Hair follicle dermal papilla cell (primary cell): ENCODE results near the gene SSR2. TPM values are rescaled to one million over a fixed set of nuclear protein-coding genes. Genes with fewer than 3 reads are reported as not detected.

Experiments used
- total RNA-seq: library from RNA; depleted of rRNA; stranded (reverse); fragments of >200 nt; gene quantifications from 2 replicates; pipeline ENCODE4 v1.2.3, GENCODE V29; 2012

Gene SSR2
- total RNA-seq, result 338 and 351 TPM in 2 replicates

DNA sequence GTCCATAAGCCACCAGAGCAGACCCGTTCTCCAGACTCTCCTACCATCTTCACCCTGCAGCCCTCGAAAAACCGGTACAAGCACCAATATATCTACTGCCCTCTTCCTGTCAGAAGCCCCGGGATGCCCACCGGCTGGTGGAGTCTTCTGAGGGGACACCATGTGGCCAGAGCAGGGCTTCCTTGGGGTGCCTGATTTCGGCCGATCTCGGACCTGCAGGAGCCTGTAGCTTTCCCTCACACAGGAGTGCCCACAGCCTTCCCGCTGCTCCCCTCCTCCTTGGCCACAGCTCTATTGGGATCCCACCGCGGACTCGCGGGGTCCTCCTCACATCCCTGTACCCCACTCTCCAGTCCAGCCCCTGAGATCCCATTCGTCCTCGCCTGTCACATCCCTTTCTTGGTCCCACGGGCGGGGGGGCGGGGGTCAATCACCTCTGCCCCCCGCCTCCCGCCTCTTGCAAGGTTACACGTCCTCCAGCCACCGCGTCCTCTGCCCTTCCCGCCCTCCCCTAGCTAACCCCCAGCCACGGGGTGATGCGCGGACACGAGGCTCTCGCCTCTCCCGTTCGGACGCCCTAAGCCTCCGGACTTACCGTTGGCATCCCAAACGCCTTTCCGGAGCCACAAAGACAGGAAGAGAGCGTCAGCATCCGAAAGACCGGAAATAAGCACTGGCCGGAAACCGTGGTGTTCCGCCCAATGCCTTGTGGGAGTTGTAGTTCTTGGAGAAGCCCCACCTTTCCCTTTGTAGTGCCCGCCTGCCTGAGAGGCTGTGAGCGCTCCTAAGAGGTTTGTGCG is at the start of gene SSR2:
Gene SSR2 (minus strand): TSS at position 659 of the 800 bp plus-strand sequence. CDS start 784 bp downstream, outside the sequence.

DNA sequence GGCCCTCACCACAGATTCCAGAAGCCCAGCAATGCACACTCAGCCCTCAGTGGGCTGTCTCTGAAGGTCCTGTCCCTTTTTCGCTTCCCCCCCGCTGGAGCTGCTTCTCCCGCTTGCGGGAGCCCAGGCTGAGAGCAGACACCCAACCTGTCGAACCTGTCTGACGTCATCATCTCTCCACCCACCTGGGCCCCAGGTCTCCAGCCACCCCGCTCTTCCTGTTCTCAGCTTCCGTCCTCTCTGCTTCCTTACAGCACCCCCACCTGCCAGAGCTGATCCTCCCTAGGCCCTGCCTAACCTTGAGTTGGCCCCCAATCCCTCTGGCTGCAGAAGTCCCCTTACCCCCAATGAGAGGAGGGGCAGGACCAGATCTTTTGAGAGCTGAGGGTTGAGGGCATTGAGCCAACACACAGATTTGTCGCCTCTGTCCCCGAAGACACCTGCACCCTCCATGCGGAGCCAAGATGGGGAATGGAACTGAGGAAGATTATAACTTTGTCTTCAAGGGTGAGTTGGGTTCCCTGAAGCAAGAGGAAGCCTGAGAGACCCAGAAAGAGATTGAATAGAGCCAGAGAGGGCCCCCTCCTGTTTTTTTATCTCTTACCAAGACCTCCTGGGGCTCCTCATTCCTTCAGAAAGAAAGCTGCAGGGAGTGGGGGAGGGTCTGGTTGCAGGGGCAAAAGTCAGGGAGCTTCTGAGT is 40.3 kb upstream of the SSR2 start, which contains the start of gene RAB25:
Gene RAB25 (plus strand): TSS at position 224 of the 700 bp plus-strand sequence. CDS start 241 bp downstream, at position 465.

DNA sequence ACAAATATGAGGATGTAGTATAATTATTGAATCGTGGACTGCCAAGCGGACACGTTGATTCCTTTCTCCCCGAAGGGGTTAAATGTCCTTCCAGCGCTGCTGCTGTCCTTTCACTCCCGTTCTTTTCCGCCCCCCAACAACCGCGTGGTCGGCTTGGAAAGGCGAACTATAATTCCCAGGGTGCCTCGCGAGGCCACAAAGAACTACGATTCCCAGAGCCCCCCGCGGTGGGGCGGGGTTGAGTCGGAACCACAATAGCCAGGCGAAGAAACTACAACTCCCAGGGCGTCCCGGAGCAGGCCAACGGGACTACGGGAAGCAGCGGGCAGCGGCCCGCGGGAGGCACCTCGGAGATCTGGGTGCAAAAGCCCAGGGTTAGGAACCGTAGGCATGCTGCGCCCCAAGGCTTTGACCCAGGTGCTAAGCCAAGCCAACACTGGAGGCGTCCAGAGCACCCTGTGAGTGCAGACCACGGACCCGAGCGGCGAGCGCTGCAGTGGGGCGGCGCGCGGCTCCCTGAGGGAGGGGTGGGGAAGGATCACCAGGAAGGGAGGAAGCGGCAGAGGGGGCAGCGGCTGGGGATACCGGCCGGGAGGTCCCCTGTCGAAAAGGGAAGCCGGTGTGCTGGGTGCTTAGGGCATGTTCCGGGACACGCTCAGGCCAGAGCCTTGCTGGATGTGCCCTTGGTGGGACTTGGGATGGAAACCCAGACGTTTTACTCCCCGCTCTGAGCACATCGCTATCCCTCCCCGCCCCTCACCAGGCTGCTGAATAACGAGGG is 33.9 kb upstream of the SSR2 start, which contains the start of gene LAMTOR2:
Gene LAMTOR2 (plus strand): TSS at position 283 of the 781 bp plus-strand sequence. CDS start 108 bp downstream, at position 391.

DNA sequence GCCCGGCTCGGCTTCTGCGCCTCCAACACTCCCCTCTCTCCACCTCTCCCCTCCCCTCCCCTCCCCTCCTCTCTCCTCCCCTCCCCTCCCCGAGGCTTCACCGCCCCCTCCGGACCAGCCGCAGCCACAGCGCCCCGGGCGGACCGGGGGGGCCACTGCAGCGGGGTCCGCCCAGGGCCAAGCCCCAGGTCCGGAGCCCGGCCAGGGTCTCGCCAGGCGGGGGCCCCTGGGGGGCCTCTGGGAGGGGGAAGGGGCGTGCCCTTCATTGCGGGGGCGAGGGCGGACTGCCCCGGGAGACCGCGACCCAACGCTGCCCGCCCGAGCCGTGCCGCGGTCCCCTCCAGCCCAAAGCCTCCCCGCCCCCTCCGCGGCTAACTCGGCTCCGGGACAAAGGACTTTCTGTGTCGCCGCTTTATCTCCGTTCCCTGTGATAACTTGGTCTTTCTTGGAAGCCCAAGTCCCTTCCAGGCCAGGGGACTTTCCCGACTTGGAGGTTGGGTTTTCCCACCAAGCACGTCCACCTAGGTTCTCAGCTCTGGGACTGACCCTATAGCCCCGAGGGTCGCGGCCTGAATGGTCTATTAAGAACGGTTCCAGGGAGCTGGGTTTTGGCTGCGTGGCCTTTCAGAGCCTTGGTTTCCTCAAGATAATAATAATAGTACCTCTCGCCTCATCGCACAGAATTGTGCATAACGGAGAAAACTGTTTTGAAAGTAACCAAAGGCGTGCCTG is 33.2 kb upstream of the SSR2 start, which contains the start of gene UBQLN4:
Gene UBQLN4 (minus strand): TSS at position 31 of the 732 bp plus-strand sequence. CDS start 97 bp downstream, outside the sequence.

DNA sequence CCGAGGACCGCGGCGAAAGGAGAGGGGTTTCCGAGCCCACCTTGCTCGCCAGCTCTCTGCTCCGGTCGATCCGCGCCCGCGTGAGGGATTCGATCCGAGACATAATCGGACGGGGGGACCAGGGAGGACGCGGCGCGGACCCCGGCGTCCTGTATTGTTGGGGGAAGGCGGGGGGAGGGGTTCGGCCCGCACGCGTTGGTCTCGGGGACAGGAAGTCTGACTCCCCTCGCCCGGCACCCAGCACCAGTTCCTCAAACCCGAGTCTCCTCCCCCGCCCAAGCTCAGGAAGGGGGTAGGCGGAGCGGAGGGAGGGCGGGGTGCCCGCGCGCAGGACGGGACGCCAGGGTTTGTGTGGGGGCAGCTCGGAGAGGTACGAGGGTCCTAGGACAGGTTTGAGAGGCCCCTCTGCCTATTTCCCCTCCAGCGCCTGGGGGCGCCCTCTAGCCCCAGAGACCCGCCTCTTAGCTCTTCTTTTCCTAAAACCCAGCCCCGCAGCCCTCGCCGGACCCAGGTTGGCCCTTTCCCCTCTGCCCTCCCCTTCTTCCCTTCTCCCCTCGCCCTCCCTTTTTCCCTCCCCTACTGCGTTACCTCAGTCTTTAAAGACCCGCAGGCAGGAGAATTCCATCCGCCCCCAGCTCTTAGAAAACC is 42.3 kb downstream of the SSR2 start, which contains the start of gene ARHGEF2:
Gene ARHGEF2 (minus strand): TSS at position 223 of the 648 bp plus-strand sequence. CDS start 120 bp downstream, at position 103.

Other genes starting within 250 kb of the SSR2 start
- 33.5 and 40.1 TPM in 2 replicates for gene GON4L, start 163.7 kb downstream of the SSR2 start, total RNA-seq
- 42.0 and 44.4 TPM in 2 replicates for gene SYT11, start 161.4 kb downstream of the SSR2 start, total RNA-seq
- 41.5 and 43.0 TPM in 2 replicates for gene RIT1, start 109.6 kb downstream of the SSR2 start, total RNA-seq
- gene KHDC4, start 86.5 kb downstream of the SSR2 start, total RNA-seq, result 30.0 and 30.8 TPM in 2 replicates
- not detected in 2 replicates for gene RXFP4, start 79.3 kb downstream of the SSR2 start, total RNA-seq
- gene ARHGEF2, start 42.4 kb downstream of the SSR2 start, total RNA-seq, result 133 and 144 TPM in 2 replicates
- gene UBQLN4, start 32.8 kb upstream of the SSR2 start, total RNA-seq, result 12.5 and 14.1 TPM in 2 replicates
- 24.8 and 27.1 TPM in 2 replicates for gene LAMTOR2, start 33.8 kb upstream of the SSR2 start, total RNA-seq
- gene RAB25, start 40.2 kb upstream of the SSR2 start, total RNA-seq, result not detected in 2 replicates
- 0.65 and 1.1 TPM in 2 replicates for gene MEX3A, start 61.5 kb upstream of the SSR2 start, total RNA-seq
- 1,347 and 1,795 TPM in 2 replicates for gene LMNA, start 93.8 kb upstream of the SSR2 start, total RNA-seq
- gene SEMA4A, start 132.6 kb upstream of the SSR2 start, total RNA-seq, result 0.97 and 3.2 TPM in 2 replicates
- gene SLC25A44, start 173.2 kb upstream of the SSR2 start, total RNA-seq, result 15.9 and 22.9 TPM in 2 replicates
- 27.0 and 27.7 TPM in 2 replicates for gene PMF1, start 192.1 kb upstream of the SSR2 start, total RNA-seq
- gene BGLAP, start 221.2 kb upstream of the SSR2 start, total RNA-seq, result 0.16 TPM in 1 of 2 replicates, not detected in the other
- gene PAQR6, start 227.1 kb upstream of the SSR2 start, total RNA-seq, result 0.49 and 0.65 TPM in 2 replicates